B cell (primary cell): ENCODE results near the gene MYLK4. TPM values are rescaled to one million over a fixed set of nuclear protein-coding genes. Genes with fewer than 3 reads are reported as not detected.

Source experiments
- ATAC-seq: fragments of 200-7000 bp; cut with Tn5 transposase; one replicate; pipeline ENCODE4 v1.10.0; 2021; ENCODE audit warnings: low read depth, mild to moderate bottlenecking, moderate number of reproducible peaks, moderate library complexity
- CTCF ChIA-PET: fragments of 350-600 bp; sonication (Branson Sonifier 250); formaldehyde crosslinking; loops from one replicate; lab custom pipeline; 2021; ENCODE audit warnings: antibody characterized with exemption, inconsistent platforms; lab: Charles Lee
- POLR2A ChIA-PET: fragments of 350-600 bp; sonication (Branson Sonifier 250); formaldehyde crosslinking; loops from one replicate; lab custom pipeline; 2021; ENCODE audit warnings: antibody characterized with exemption; lab: Charles Lee
- DNase-seq: peaks from one replicate; pipeline ENCODE4 v3.0.0; 2013
- H2AFZ ChIP-seq: 2 replicates; pipeline ENCODE4 v1.6.1; 2012; ENCODE audit warnings: mild to moderate bottlenecking, low read depth, low read length; ENCODE audit not compliant: insufficient read depth, poor library complexity, severe bottlenecking
- H3K27ac ChIP-seq, 2 donors: 1 replicate in 1 of 2; 2 replicates in 1 of 2; pipeline ENCODE4 v1.5.1; 2012 to 2013; ENCODE audit warnings: low read length in 2 of 2, mild to moderate bottlenecking in 2 of 2, moderate library complexity in 1 of 2
- H3K27me3 ChIP-seq, 4 experiments: fragments of 200-600 bp in 1 of 4; sonication (generic) in 1 of 4; replicated peaks in 1 of 4; 1 replicate in 2 of 4; 2 replicates in 2 of 4; pipeline versions ENCODE4 v1.6.1 to v1.7.0; 2013 to 2016; ENCODE audit warnings: low read length in 3 of 4, mild to moderate bottlenecking in 2 of 4, mixed read lengths in 1 of 4, moderate library complexity in 1 of 4; ENCODE audit not compliant: insufficient read depth in 4 of 4, control insufficient read depth in 3 of 4; ENCODE audit errors: control extremely low read depth in 1 of 4
- H3K36me3 ChIP-seq, 2 experiments: replicated peaks in 1 of 2; 1 replicate in 1 of 2; 2 replicates in 1 of 2; pipeline versions ENCODE4 v1.6.1 to v1.7.1; 2013; ENCODE audit warnings: low read length in 1 of 2; ENCODE audit not compliant: insufficient read depth in 2 of 2, control insufficient read depth in 1 of 2; ENCODE audit errors: control extremely low read depth in 1 of 2, extremely low read depth in 1 of 2
- H3K4me1 ChIP-seq, 2 donors: fragments of 200-600 bp in 1 of 2; sonication (generic) in 1 of 2; 1 replicate in 1 of 2; 2 replicates in 1 of 2; pipeline versions ENCODE4 v1.5.1 to v1.6.1; 2013 to 2017; ENCODE audit warnings: low read length in 2 of 2; ENCODE audit not compliant: control insufficient read depth in 2 of 2, insufficient read depth in 2 of 2
- H3K4me2 ChIP-seq: replicated peaks from 2 replicates; pipeline ENCODE3; 2012; ENCODE audit warnings: mild to moderate bottlenecking, low read depth, low read length; ENCODE audit not compliant: poor library complexity, severe bottlenecking
- H3K4me3 ChIP-seq, 5 experiments: fragments of 200-600 bp in 1 of 5; sonication (generic) in 1 of 5; 1 replicate in 3 of 5; 2 replicates in 2 of 5; pipeline versions ENCODE4 v1.5.1 to v1.7.0; 2011 to 2016; ENCODE audit warnings: low read length in 4 of 5, mild to moderate bottlenecking in 4 of 5, low read depth in 2 of 5, control low read depth in 1 of 5, moderate library complexity in 1 of 5; ENCODE audit not compliant: insufficient read depth in 1 of 5; ENCODE audit errors: control extremely low read depth in 1 of 5, extremely low read depth in 1 of 5
- H3K79me2 ChIP-seq: fragments of 200-600 bp; sonication (generic); one replicate; pipeline ENCODE4 v1.6.0; 2016; ENCODE audit warnings: low read length; ENCODE audit not compliant: control insufficient read depth, insufficient read depth
- H3K9ac ChIP-seq: fragments of 200-600 bp; sonication (generic); 2 replicates; pipeline ENCODE4 v1.6.1; 2017; ENCODE audit warnings: mild to moderate bottlenecking, low read length, moderate library complexity
- H3K9me3 ChIP-seq, 3 donors: one replicate each; pipeline versions ENCODE4 v1.6.1 to v1.7.1; 2013; ENCODE audit warnings: low read length in 2 of 3; ENCODE audit not compliant: control insufficient read depth in 2 of 3, insufficient read depth in 1 of 3; ENCODE audit errors: control extremely low read depth in 1 of 3
- H4K20me1 ChIP-seq: 2 replicates; pipeline ENCODE4 v1.6.0; 2012; ENCODE audit warnings: mild to moderate bottlenecking, low read length; ENCODE audit not compliant: insufficient read depth, control insufficient read depth, poor library complexity, severe bottlenecking
- H3K27ac Mint-ChIP-seq: one replicate; pipeline ENCODE4 v1.8.0; 2021; ENCODE audit warnings: mixed read lengths
- H3K27me3 Mint-ChIP-seq: one replicate; pipeline ENCODE4 v1.8.0; 2021; ENCODE audit warnings: mixed read lengths
- H3K4me1 Mint-ChIP-seq: one replicate; pipeline ENCODE4 v1.8.0; 2021; ENCODE audit warnings: mixed read lengths
- H3K4me3 Mint-ChIP-seq: one replicate; pipeline ENCODE4 v1.8.0; 2021; ENCODE audit warnings: mixed read lengths
- H3K9me3 Mint-ChIP-seq: one replicate; pipeline ENCODE4 v1.8.0; 2022; ENCODE audit warnings: mixed read lengths; ENCODE audit not compliant: insufficient read depth
- EZH2 ChIP-seq: IDR thresholded peaks from 2 replicates; pipeline ENCODE4 v1.6.1; 2012; ENCODE audit warnings: borderline replicate concordance, low read depth, mild to moderate bottlenecking, moderate library complexity, low read length; ENCODE audit not compliant: insufficient read depth, poor library complexity, severe bottlenecking
- WGBS: methylation state at CpG from one replicate; pipeline ENCODE4 v1.1.5; 2013; ENCODE audit warnings: missing lambda C conversion rate; ENCODE audit not compliant: insufficient coverage; 5-methylcytosine and 5-hydroxymethylcytosine counted together
- intact Hi-C: fragments of 100-400 bp; cut with micrococcal nuclease; formaldehyde crosslinking; loops from one replicate; pipeline ENCODE4 v1.10.0; 2022
- polyA plus RNA-seq: library from polyadenylated mRNA; depleted of rRNA; stranded (reverse); fragments of >200 nt; gene quantifications from 2 replicates; pipeline ENCODE4 v1.2.3, GENCODE V29; 2012
- total RNA-seq, 2 donors: library from RNA; stranded (reverse); fragments of 120-200 nt in 1 of 2; gene quantifications; 1 replicate in 1 of 2; 2 replicates in 1 of 2; pipeline versions ENCODE4 v1.2.3 to v1.2.4, GENCODE V29; 2013 to 2022
- TF ChIP-seq, protein P1 (sequence below): fragments of 200-600 bp; IDR thresholded peaks from one replicate; pipeline ENCODE4 v1.8.0; 2022; ENCODE audit warnings: antibody characterized with exemption, mild to moderate bottlenecking

The MYLK4 gene
- total and polyA plus RNA-seq, 2 donors (not counting 1 experiment from before 2014, with no cell fraction given), result 0.51 to 1.2 TPM

DNA sequence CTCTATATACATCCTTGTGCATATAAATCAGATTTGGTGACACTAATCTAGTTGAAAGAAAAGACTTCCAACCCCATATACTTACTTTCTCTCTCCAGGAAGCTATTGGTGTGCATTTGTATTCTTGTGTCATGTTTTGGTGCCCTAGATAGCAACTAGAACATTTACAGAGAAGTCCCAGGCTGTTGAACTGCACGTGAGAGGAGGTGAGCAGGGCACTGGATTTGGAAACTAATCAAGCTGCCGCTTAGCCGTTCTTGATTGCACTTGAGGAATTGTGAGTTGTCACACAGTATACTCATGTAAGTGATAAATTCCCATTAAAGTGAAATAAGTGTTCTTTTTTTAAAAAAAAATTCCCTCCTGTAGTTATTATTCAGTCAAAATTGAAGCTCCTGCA is 22.1 kb upstream of the MYLK4 start:
- no peaks in the 10 kb centered on the region for H3K27me3 ChIP-seq
- peaks cover 75% of the 10 kb centered on the region for H4K20me1 ChIP-seq
- peaks cover 35% of the 10 kb centered on the region for H3K4me1 Mint-ChIP-seq
- H3K4me3 Mint-ChIP-seq, result no peak overlapping the region
- H3K4me3 ChIP-seq, result no peak overlapping the region
- peaks cover 9 to 11% of the 10 kb centered on the region in 2 donors for H3K4me1 ChIP-seq
- no peak overlapping the region for H2AFZ ChIP-seq
- no peaks in the 10 kb centered on the region for H3K27me3 Mint-ChIP-seq
- intact Hi-C loops, result no loop called here
- TF ChIP-seq EZH2, result no peak
- TF ChIP-seq, protein P1, sequence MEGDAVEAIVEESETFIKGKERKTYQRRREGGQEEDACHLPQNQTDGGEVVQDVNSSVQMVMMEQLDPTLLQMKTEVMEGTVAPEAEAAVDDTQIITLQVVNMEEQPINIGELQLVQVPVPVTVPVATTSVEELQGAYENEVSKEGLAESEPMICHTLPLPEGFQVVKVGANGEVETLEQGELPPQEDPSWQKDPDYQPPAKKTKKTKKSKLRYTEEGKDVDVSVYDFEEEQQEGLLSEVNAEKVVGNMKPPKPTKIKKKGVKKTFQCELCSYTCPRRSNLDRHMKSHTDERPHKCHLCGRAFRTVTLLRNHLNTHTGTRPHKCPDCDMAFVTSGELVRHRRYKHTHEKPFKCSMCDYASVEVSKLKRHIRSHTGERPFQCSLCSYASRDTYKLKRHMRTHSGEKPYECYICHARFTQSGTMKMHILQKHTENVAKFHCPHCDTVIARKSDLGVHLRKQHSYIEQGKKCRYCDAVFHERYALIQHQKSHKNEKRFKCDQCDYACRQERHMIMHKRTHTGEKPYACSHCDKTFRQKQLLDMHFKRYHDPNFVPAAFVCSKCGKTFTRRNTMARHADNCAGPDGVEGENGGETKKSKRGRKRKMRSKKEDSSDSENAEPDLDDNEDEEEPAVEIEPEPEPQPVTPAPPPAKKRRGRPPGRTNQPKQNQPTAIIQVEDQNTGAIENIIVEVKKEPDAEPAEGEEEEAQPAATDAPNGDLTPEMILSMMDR, result no peak
- CTCF ChIA-PET, result interaction anchor here (1.0 to 2.5 kb wide), 4 partner anchors 11 to 68 kb away, joined by 3 to 9 read pairs (median 6); partner anchors contain the start of genes MYLK4 and SERPINB1
- WGBS, result 100% methylated on average over 1 of the region's 3 CpGs
- no peak overlapping the region for H3K4me2 ChIP-seq
- DNase-seq (no peak), ATAC-seq (no peak)
- H3K36me3 ChIP-seq, result peaks cover 15 to 55% of the 10 kb centered on the region in 2 experiments
- no peak overlapping the region for H3K27ac ChIP-seq
- no peak overlapping the region for H3K9ac ChIP-seq
- POLR2A ChIA-PET, result no interaction called here
- H3K9me3 ChIP-seq, result no peaks in the 10 kb centered on the region
- no peaks in the 10 kb centered on the region for H3K9me3 Mint-ChIP-seq
- peaks cover 95% of the 10 kb centered on the region for H3K79me2 ChIP-seq
- H3K27ac Mint-ChIP-seq, result no peak overlapping the region

DNA sequence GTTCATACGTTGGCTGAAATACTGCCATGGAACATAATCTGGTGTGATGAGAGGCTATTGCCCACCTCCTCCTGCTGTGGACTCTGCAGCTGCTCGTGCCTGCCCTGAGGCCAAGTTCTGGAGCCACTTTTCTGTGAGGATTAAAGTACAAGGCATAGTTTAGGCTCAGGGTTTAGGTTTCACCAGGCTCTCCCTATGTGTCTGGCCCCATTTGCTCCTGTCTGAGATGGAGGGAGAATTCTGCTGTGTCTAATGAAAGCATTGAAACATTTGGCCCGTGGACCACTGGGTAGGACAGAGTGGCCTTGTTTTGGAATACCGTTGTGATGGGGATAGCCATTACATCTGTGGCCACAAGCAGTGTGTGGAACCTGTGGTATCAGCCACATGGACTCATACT is 20.4 kb upstream of the MYLK4 start:
- H3K9me3 Mint-ChIP-seq, result no peaks in the 10 kb centered on the region
- peaks cover 46% of the 10 kb centered on the region for H3K4me1 Mint-ChIP-seq
- Histone ChIP-seq H3K4me1 (peaks cover 25% of the 10 kb centered on the region in 2 donors), H3K9me3 (no peaks in the 10 kb centered on the region), H3K36me3 (peaks cover 9 to 51% of the 10 kb centered on the region in 2 experiments), H3K79me2 (peaks cover 95% of the 10 kb centered on the region), H3K27ac (no peak overlapping the region), H3K4me2 (no peak overlapping the region), H3K9ac (no peak overlapping the region), H4K20me1 (peaks cover 74% of the 10 kb centered on the region), H3K4me3 (no peak overlapping the region), H3K27me3 (no peaks in the 10 kb centered on the region), H2AFZ (no peak overlapping the region)
- H3K27me3 Mint-ChIP-seq, result no peaks in the 10 kb centered on the region
- ChIA-PET CTCF (interaction anchor here (0.7 to 3.1 kb wide), 3 partner anchors 20 to 369 kb away, joined by 3 to 18 read pairs (median 3); no protein-coding TSS in a partner anchor), POLR2A (interaction anchor here (0.7 kb wide), 1 partner anchor 456 kb away, joined by 4 read pairs; no protein-coding TSS in a partner anchor)
- ATAC-seq (no peak), DNase-seq (no peak)
- H3K4me3 Mint-ChIP-seq, result no peak overlapping the region
- WGBS, result 96% methylated on average over 3 of the region's 4 CpGs
- intact Hi-C loops, result no loop called here
- TF ChIP-seq EZH2, result no peak
- TF ChIP-seq, protein P1, result no peak
- no peak overlapping the region for H3K27ac Mint-ChIP-seq
